Liver (tissue), 9 donors: Measurements from ENCODE around the gene ANKRD13D. TPM values are rescaled to one million over a fixed set of nuclear protein-coding genes. Genes with fewer than 3 reads are reported as not detected.

ENCODE experiments used
- DNase-seq: peaks from one replicate; pipeline ENCODE4 v3.0.0-alpha.2; 2017; ENCODE audit warnings: low spot score
- H3K27ac ChIP-seq, 2 donors: one replicate each; pipeline ENCODE4 v1.7.0; 2013; ENCODE audit warnings: inconsistent platforms in 2 of 2, low read length in 2 of 2, control low read depth in 1 of 2, low read depth in 1 of 2, mild to moderate bottlenecking in 1 of 2
- H3K27me3 ChIP-seq, 4 donors: one replicate each; pipeline versions ENCODE4 v1.6.1 to v1.7.0; 2013; ENCODE audit warnings: low read length in 3 of 4, inconsistent platforms in 1 of 4, mild to moderate bottlenecking in 1 of 4, moderate library complexity in 1 of 4; ENCODE audit not compliant: control insufficient read depth in 4 of 4, insufficient read depth in 4 of 4
- H3K36me3 ChIP-seq, 4 donors: one replicate each; pipeline versions ENCODE4 v1.6.1 to v1.7.0; 2013; ENCODE audit warnings: low read length in 3 of 4, mild to moderate bottlenecking in 3 of 4, low read depth in 1 of 4, moderate library complexity in 1 of 4; ENCODE audit not compliant: control insufficient read depth in 4 of 4, insufficient read depth in 3 of 4
- H3K4me1 ChIP-seq, 4 donors: one replicate each; pipeline versions ENCODE4 v1.6.1 to v1.7.0; 2013; ENCODE audit warnings: low read length in 3 of 4, mild to moderate bottlenecking in 3 of 4, moderate library complexity in 1 of 4; ENCODE audit not compliant: control insufficient read depth in 4 of 4, insufficient read depth in 4 of 4
- H3K4me3 ChIP-seq, 3 donors: one replicate each; pipeline versions ENCODE4 v1.6.1 to v1.7.0; 2013; ENCODE audit warnings: low read length in 3 of 3, control low read depth in 1 of 3, low read depth in 1 of 3, mild to moderate bottlenecking in 1 of 3
- H3K9ac ChIP-seq, 2 donors: one replicate each; pipeline ENCODE4 v1.7.0; 2013; ENCODE audit warnings: low read length in 2 of 2, mild to moderate bottlenecking in 2 of 2, moderate library complexity in 2 of 2, control low read depth in 1 of 2, low read depth in 1 of 2
- H3K9me3 ChIP-seq, 4 donors: one replicate each; pipeline versions ENCODE4 v1.6.1 to v1.7.0; 2013; ENCODE audit warnings: low read length in 3 of 4; ENCODE audit not compliant: control insufficient read depth in 4 of 4
- EGR1 ChIP-seq, 2 donors: IDR thresholded peaks; 2 replicates each; pipeline ENCODE4 v1.6.1; 2016 to 2018; ENCODE audit warnings: antibody characterized with exemption in 2 of 2, low read depth in 2 of 2
- FOXA1 ChIP-seq: IDR thresholded peaks from 2 replicates; pipeline ENCODE4 v1.6.1; 2016; ENCODE audit warnings: antibody characterized with exemption
- FOXA2 ChIP-seq: IDR thresholded peaks from 2 replicates; pipeline ENCODE4 v1.6.1; 2016; ENCODE audit warnings: antibody characterized with exemption
- GABPA ChIP-seq, 2 donors: IDR thresholded peaks in 1 of 2; conservative IDR thresholded peaks in 1 of 2; 2 replicates each; pipeline ENCODE4 v1.6.1; 2016; ENCODE audit warnings: antibody characterized with exemption in 2 of 2, mild to moderate bottlenecking in 1 of 2, moderate library complexity in 1 of 2
- HNF4G ChIP-seq: IDR thresholded peaks from 2 replicates; pipeline ENCODE4 v1.6.1; 2016; ENCODE audit warnings: antibody characterized with exemption
- JUND ChIP-seq, 2 donors: IDR thresholded peaks; 2 replicates each; pipeline ENCODE4 v1.6.1; 2016; ENCODE audit warnings: antibody characterized with exemption in 2 of 2
- NR2F2 ChIP-seq: IDR thresholded peaks from 2 replicates; pipeline ENCODE4 v1.6.1; 2016; ENCODE audit warnings: antibody characterized with exemption
- RAD21 ChIP-seq, 2 donors: IDR thresholded peaks; 2 replicates each; pipeline ENCODE4 v1.6.1; 2016; ENCODE audit warnings: antibody characterized with exemption in 2 of 2, mild to moderate bottlenecking in 2 of 2
- RXRA ChIP-seq, 2 donors: IDR thresholded peaks; 2 replicates each; pipeline ENCODE4 v1.6.1; 2017 to 2018; ENCODE audit warnings: antibody characterized with exemption in 2 of 2, mild to moderate bottlenecking in 1 of 2
- SP1 ChIP-seq: IDR thresholded peaks from 2 replicates; pipeline ENCODE4 v1.6.1; 2018; ENCODE audit warnings: antibody characterized with exemption, mild to moderate bottlenecking
- TAF1 ChIP-seq: conservative IDR thresholded peaks from 2 replicates; pipeline ENCODE4 v1.6.1; 2016; ENCODE audit warnings: antibody characterized with exemption, mild to moderate bottlenecking
- YY1 ChIP-seq: IDR thresholded peaks from 2 replicates; pipeline ENCODE4 v1.6.1; 2016; ENCODE audit warnings: antibody characterized with exemption, mild to moderate bottlenecking
- WGBS: extraction: QIAGEN DNeasy Blood & Tissue Kit; methylation state at CpG from one replicate; pipeline ENCODE4 v1.1.7; 2013; 5-methylcytosine and 5-hydroxymethylcytosine counted together
- polyA plus RNA-seq, 2 donors: library from polyadenylated mRNA; stranded (reverse) in 1 of 2; unstranded in 1 of 2; fragments of 200-250 nt in 1 of 2; fragments of >200 nt in 1 of 2; fragmentation: Nextera tagmentation in 1 of 2; extraction: Ambion mirVana in 1 of 2; gene quantifications; one replicate each; pipeline versions ENCODE4 v1.2.1 to v1.2.3, GENCODE V29; 2013 to 2015
- total RNA-seq, 2 donors: library from RNA; depleted of rRNA; stranded (reverse); fragments of >200 nt; gene quantifications; one replicate each; pipeline ENCODE4 v1.2.3, GENCODE V29; 2014
- TF ChIP-seq, protein P1 (sequence below): fragments of 150-350 bp; IDR thresholded peaks from 2 replicates; pipeline ENCODE4 v1.5.1; 2017; ENCODE audit warnings: improper control_type of control experiment, low read depth, low read length; ENCODE audit not compliant: missing input control
- TF ChIP-seq, protein P2 (sequence below): IDR thresholded peaks from 2 replicates; pipeline ENCODE4 v1.6.1; 2016; ENCODE audit warnings: antibody characterized with exemption
- TF ChIP-seq, protein P3 (sequence below): IDR thresholded peaks from 2 replicates; pipeline ENCODE4 v1.6.1; 2016; ENCODE audit warnings: antibody characterized with exemption, mild to moderate bottlenecking
- TF ChIP-seq, protein P4 (sequence below): IDR thresholded peaks from 2 replicates; pipeline ENCODE4 v1.6.1; 2016; ENCODE audit warnings: antibody characterized with exemption
- donor health status: healthy.
- donor health status: healthy.
- donor health status: healthy.
- donor health status: healthy.
- donor health status: healthy.

ANKRD13D gene
- total and polyA plus RNA-seq, 4 donors = 5.5 to 15.0 (median 5.9) TPM

DNA sequence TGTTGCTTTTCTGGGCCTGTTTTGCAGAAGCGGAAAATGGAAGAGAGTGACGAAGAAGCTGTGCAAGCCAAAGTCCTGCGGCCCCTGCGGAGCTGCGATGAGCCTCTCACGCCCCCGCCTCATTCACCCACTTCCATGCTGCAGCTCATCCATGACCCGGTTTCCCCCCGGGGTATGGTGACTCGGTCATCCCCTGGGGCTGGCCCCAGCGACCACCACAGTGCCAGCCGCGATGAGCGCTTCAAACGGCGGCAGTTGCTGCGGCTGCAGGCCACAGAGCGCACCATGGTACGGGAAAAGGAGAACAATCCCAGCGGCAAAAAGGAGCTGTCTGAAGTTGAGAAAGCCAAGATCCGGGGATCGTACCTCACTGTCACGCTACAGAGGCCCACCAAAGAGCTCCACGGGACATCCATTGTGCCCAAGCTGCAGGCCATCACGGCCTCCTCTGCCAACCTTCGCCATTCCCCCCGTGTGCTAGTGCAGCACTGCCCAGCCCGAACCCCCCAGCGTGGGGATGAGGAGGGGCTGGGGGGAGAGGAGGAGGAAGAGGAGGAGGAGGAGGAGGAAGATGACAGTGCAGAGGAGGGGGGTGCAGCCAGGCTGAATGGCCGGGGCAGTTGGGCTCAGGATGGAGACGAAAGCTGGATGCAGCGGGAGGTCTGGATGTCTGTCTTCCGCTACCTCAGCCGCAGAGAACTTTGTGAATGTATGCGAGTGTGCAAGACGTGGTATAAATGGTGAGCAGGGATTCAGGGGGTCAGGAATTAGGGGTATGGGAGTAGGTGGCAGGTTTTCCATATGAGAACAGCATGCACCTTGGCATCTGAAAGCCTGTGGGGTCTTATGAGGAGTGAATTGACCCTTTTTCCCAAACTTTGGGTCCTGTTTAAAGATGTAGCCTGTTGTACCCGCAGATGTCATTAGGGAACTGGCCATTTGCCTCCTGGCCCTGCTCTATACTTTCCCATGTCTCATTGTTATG lies 38.8 kb upstream of the ANKRD13D start:
- Histone ChIP-seq H3K27ac (no peak overlapping the region), H3K36me3 (peaks cover 32 to 90% (median 78%) of the 10 kb centered on the region in 4 donors), H3K9me3 (no peaks in the 10 kb centered on the region), H3K4me3 (no peak overlapping the region), H3K4me1 (peaks cover 1 to 46% (median 35%) of the 10 kb centered on the region in 4 donors), H3K9ac (no peak overlapping the region), H3K27me3 (no peaks in the 10 kb centered on the region)
- WGBS = 96% methylated on average over 37 of the region's 37 CpGs
- TF ChIP-seq GABPA (IDR thresholded peaks at IDR 0.05 in 1 of 2, conservative IDR thresholded peaks at IDR 0.05 in 1 of 2) (no peak), FOXA1 (no peak), NR2F2 (no peak), TAF1 (no peak), RXRA (IDR thresholded peaks at IDR 0.05) (no peak), RAD21 (IDR thresholded peaks at IDR 0.05) (no peak), FOXA2 (no peak), JUND (IDR thresholded peaks at IDR 0.05) (no peak)
- TF ChIP-seq, protein P1, sequence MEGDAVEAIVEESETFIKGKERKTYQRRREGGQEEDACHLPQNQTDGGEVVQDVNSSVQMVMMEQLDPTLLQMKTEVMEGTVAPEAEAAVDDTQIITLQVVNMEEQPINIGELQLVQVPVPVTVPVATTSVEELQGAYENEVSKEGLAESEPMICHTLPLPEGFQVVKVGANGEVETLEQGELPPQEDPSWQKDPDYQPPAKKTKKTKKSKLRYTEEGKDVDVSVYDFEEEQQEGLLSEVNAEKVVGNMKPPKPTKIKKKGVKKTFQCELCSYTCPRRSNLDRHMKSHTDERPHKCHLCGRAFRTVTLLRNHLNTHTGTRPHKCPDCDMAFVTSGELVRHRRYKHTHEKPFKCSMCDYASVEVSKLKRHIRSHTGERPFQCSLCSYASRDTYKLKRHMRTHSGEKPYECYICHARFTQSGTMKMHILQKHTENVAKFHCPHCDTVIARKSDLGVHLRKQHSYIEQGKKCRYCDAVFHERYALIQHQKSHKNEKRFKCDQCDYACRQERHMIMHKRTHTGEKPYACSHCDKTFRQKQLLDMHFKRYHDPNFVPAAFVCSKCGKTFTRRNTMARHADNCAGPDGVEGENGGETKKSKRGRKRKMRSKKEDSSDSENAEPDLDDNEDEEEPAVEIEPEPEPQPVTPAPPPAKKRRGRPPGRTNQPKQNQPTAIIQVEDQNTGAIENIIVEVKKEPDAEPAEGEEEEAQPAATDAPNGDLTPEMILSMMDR = no peak
- TF ChIP-seq, protein P2, sequence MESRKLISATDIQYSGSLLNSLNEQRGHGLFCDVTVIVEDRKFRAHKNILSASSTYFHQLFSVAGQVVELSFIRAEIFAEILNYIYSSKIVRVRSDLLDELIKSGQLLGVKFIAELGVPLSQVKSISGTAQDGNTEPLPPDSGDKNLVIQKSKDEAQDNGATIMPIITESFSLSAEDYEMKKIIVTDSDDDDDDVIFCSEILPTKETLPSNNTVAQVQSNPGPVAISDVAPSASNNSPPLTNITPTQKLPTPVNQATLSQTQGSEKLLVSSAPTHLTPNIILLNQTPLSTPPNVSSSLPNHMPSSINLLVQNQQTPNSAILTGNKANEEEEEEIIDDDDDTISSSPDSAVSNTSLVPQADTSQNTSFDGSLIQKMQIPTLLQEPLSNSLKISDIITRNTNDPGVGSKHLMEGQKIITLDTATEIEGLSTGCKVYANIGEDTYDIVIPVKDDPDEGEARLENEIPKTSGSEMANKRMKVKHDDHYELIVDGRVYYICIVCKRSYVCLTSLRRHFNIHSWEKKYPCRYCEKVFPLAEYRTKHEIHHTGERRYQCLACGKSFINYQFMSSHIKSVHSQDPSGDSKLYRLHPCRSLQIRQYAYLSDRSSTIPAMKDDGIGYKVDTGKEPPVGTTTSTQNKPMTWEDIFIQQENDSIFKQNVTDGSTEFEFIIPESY = no peak
- TF ChIP-seq, protein P3, sequence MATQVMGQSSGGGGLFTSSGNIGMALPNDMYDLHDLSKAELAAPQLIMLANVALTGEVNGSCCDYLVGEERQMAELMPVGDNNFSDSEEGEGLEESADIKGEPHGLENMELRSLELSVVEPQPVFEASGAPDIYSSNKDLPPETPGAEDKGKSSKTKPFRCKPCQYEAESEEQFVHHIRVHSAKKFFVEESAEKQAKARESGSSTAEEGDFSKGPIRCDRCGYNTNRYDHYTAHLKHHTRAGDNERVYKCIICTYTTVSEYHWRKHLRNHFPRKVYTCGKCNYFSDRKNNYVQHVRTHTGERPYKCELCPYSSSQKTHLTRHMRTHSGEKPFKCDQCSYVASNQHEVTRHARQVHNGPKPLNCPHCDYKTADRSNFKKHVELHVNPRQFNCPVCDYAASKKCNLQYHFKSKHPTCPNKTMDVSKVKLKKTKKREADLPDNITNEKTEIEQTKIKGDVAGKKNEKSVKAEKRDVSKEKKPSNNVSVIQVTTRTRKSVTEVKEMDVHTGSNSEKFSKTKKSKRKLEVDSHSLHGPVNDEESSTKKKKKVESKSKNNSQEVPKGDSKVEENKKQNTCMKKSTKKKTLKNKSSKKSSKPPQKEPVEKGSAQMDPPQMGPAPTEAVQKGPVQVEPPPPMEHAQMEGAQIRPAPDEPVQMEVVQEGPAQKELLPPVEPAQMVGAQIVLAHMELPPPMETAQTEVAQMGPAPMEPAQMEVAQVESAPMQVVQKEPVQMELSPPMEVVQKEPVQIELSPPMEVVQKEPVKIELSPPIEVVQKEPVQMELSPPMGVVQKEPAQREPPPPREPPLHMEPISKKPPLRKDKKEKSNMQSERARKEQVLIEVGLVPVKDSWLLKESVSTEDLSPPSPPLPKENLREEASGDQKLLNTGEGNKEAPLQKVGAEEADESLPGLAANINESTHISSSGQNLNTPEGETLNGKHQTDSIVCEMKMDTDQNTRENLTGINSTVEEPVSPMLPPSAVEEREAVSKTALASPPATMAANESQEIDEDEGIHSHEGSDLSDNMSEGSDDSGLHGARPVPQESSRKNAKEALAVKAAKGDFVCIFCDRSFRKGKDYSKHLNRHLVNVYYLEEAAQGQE = no peak
- TF ChIP-seq, protein P4, sequence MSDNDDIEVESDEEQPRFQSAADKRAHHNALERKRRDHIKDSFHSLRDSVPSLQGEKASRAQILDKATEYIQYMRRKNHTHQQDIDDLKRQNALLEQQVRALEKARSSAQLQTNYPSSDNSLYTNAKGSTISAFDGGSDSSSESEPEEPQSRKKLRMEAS = no peak
- DNase-seq = no peak

DNA sequence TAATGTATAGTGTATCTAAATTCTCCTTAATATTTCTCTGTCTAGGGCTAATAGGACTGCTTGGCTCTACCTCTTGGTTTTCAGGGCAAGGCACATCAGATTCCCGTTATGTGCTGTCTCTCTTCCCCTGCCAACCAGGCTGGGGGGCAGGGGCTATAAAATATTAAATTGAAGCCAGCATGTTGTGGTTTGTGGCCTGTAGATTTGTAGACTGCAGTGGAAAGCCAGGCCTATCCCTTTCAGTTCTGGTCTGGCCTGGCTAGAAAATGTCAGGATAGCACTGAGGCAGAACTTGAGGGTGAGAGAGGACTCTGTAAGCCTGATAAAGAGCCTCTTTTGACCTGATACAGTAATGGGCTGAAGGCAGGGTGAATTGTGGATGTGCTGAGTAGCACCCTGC lies 37.3 kb upstream of the ANKRD13D start:
- Histone ChIP-seq H3K27ac (no peak overlapping the region), H3K36me3 (peaks cover 26 to 81% (median 72%) of the 10 kb centered on the region in 4 donors), H3K9me3 (no peaks in the 10 kb centered on the region), H3K4me3 (no peak overlapping the region), H3K4me1 (peaks cover 1 to 59% (median 46%) of the 10 kb centered on the region in 4 donors), H3K9ac (no peak overlapping the region), H3K27me3 (no peaks in the 10 kb centered on the region)
- DNase-seq = no peak
- 83% methylated on average over 1 of the region's 1 CpG for WGBS
- TF ChIP-seq HNF4G (no peak), YY1 (no peak), NR2F2 (no peak), FOXA1 (no peak), RXRA (IDR thresholded peaks at IDR 0.05) (no peak), GABPA (IDR thresholded peaks at IDR 0.05 in 1 of 2, conservative IDR thresholded peaks at IDR 0.05 in 1 of 2) (no peak), EGR1 (IDR thresholded peaks at IDR 0.05; ENCODE audit: low read depth in 2 of 2) (no peak), TAF1 (no peak), JUND (IDR thresholded peaks at IDR 0.05) (no peak), FOXA2 (no peak), RAD21 (IDR thresholded peaks at IDR 0.05) (no peak), SP1 (no peak)
- TF ChIP-seq, protein P2 = no peak
- TF ChIP-seq, protein P3 = no peak
